ENCODE measurements around the gene OR52L1. TPM values are rescaled to one million over a fixed set of nuclear protein-coding genes. Genes with fewer than 3 reads are reported as not detected.

The OR52L1 gene
- total RNA-seq, 5 donors from 2014 or later (not counting 1 experiment from before 2014, with no cell fraction given): 0.32 TPM; not detected in 4

Other genes starting within 250 kb of the OR52L1 start
- 1 to 10 TPM; 1.4 to 3.8 (median 2.3) TPM for gene OR52N4, start 232.7 kb downstream of the OR52L1 start, total RNA-seq
- gene OR52N5, start 203.6 kb downstream of the OR52L1 start, total RNA-seq: not detected
- not detected for gene OR52N1, start 195.7 kb downstream of the OR52L1 start, total RNA-seq
- not detected for gene OR52N2, start 178.1 kb downstream of the OR52L1 start, total RNA-seq
- not detected for gene OR52E6, start 145.1 kb downstream of the OR52L1 start, total RNA-seq
- not detected for gene OR52E8, start 129.3 kb downstream of the OR52L1 start, total RNA-seq
- not detected for gene OR52E4, start 106.4 kb downstream of the OR52L1 start, total RNA-seq
- gene OR52E5, start 93.8 kb downstream of the OR52L1 start, total RNA-seq: not detected
- gene OR56A3, start 44.7 kb downstream of the OR52L1 start, total RNA-seq: not detected
- gene OR56A5, start 18.5 kb downstream of the OR52L1 start, total RNA-seq: not detected
- gene OR56A4, start 20.0 kb upstream of the OR52L1 start, total RNA-seq: under 1 TPM in 2 of 5 donors, not detected in 3; 0.07 to 0.09 TPM
- under 1 TPM in 1 of 5 donors, not detected in 4; 0.23 TPM for gene OR56A1, start 43.8 kb upstream of the OR52L1 start, total RNA-seq
- gene OR56B4, start 120.7 kb upstream of the OR52L1 start, total RNA-seq: not detected
- gene OR52B2, start 183.3 kb upstream of the OR52L1 start, total RNA-seq: not detected
- gene OR52W1, start 212.2 kb upstream of the OR52L1 start, total RNA-seq: not detected
- not detected for gene C11orf42, start 218.6 kb upstream of the OR52L1 start, total RNA-seq
- gene FHIP1B, start 247.7 kb upstream of the OR52L1 start, total RNA-seq: 10 to 100 TPM; 28.9 to 49.7 (median 45.4) TPM